Nucleus accumbens (tissue), 56 donors: ENCODE measurements around the gene PLEKHD1.

Experiments used
- DNase-seq, 56 donors: peaks; one replicate each; lab custom pipeline; 2025; lab: John Stamatoyannopoulos, UW

Gene PLEKHD1

GRCh38 chr14:69540654-69541335 lies 56.3 kb downstream of the PLEKHD1 start:
- no peak for DNase-seq

- peak in 13 of 56 donors; percentile 4 to 48 (median 18) for DNase-seq
Measured at GRCh38 chr14:69542311-69542710, 57.8 kb downstream of the PLEKHD1 start.

GRCh38 chr14:69543341-69544115 lies 59.0 kb downstream of the PLEKHD1 start:
- DNase-seq: peak in 5 of 56 donors; percentile 2 to 11 (median 6)

- peak in 29 of 56 donors; percentile 12 to 68 (median 38) for DNase-seq
Measured at GRCh38 chr14:69547701-69548348, 63.3 kb downstream of the PLEKHD1 start.

GRCh38 chr14:69548566-69548965 lies 64.0 kb downstream of the PLEKHD1 start:
- DNase-seq: peak in 7 of 56 donors; percentile 3 to 38 (median 16)

GRCh38 chr14:69551511-69551910 lies 67.0 kb downstream of the PLEKHD1 start:
- no peak for DNase-seq

- no peak for DNase-seq
Measured at GRCh38 chr14:69553252-69553651, 68.7 kb downstream of the PLEKHD1 start.

- DNase-seq: peak in 16 of 56 donors; percentile 2 to 69 (median 31)
Measured at GRCh38 chr14:69554500-69554899, 70.0 kb downstream of the PLEKHD1 start.

GRCh38 chr14:69558774-69559173 lies 74.2 kb downstream of the PLEKHD1 start:
- DNase-seq: no peak

- DNase-seq: peak in 47 of 56 donors; percentile 6 to 78 (median 39)
Measured at GRCh38 chr14:69559581-69560011, 75.1 kb downstream of the PLEKHD1 start.

- DNase-seq: no peak
Measured at GRCh38 chr14:69560826-69561225, 76.3 kb downstream of the PLEKHD1 start.

- no peak for DNase-seq
Measured at GRCh38 chr14:69561893-69562292, 77.4 kb downstream of the PLEKHD1 start.

- DNase-seq: no peak
Measured at GRCh38 chr14:69567563-69567962, 83.0 kb downstream of the PLEKHD1 start.

GRCh38 chr14:69569859-69570258 lies 85.3 kb downstream of the PLEKHD1 start:
- no peak for DNase-seq

- DNase-seq: no peak
Measured at GRCh38 chr14:69570836-69571330, 86.4 kb downstream of the PLEKHD1 start.

- DNase-seq: no peak
Measured at GRCh38 chr14:69571449-69572029, 87.0 kb downstream of the PLEKHD1 start.

- no peak for DNase-seq
Measured at GRCh38 chr14:69572030-69572840, 87.7 kb downstream of the PLEKHD1 start.

GRCh38 chr14:69572841-69573135 lies 88.3 kb downstream of the PLEKHD1 start:
- no peak for DNase-seq

GRCh38 chr14:69573205-69573830 lies 88.8 kb downstream of the PLEKHD1 start:
- DNase-seq: no peak
